ENCODE results near the gene CELF1.

The CELF1 gene

GRCh38 chr11:47453365-47453764, 99.6 kb downstream of the CELF1 start:
- H3K4me3 ChIP-seq (ENCODE audit: low read depth, low read length), result no peak overlapping the region
- H3K9ac ChIP-seq, result no peak overlapping the region
- H3K9me3 ChIP-seq (ENCODE audit: control insufficient read depth, low read length), result no peaks in the 10 kb centered on the region
- H3K79me2 ChIP-seq, result no peaks in the 10 kb centered on the region
- no peak for TF ChIP-seq CTCF (IDR thresholded peaks at IDR 0.05)
- no peak overlapping the region for H3K4me2 ChIP-seq (ENCODE audit: low read length)
- H3K36me3 ChIP-seq (ENCODE audit: control insufficient read depth, insufficient read depth, low read length), result no peaks in the 10 kb centered on the region
- H3K27ac ChIP-seq, result no peak overlapping the region
- H3K27me3 ChIP-seq (ENCODE audit: control insufficient read depth, insufficient read depth, low read length), result no peaks in the 10 kb centered on the region
- no peak overlapping the region for H2AFZ ChIP-seq
- no peaks in the 10 kb centered on the region for H3K4me1 ChIP-seq

- no peak overlapping the region for H3K27ac ChIP-seq
- no peak overlapping the region for H2AFZ ChIP-seq
- no peak for TF ChIP-seq CTCF (IDR thresholded peaks at IDR 0.05)
- no peaks in the 10 kb centered on the region for H3K9me3 ChIP-seq (ENCODE audit: control insufficient read depth, low read length)
- no peak overlapping the region for H3K4me3 ChIP-seq (ENCODE audit: low read depth, low read length)
- no peak overlapping the region for H3K4me2 ChIP-seq (ENCODE audit: low read length)
- no peaks in the 10 kb centered on the region for H3K79me2 ChIP-seq
- no peaks in the 10 kb centered on the region for H3K4me1 ChIP-seq
- no peak overlapping the region for H3K9ac ChIP-seq
- H3K27me3 ChIP-seq (ENCODE audit: control insufficient read depth, insufficient read depth, low read length), result no peaks in the 10 kb centered on the region
- no peaks in the 10 kb centered on the region for H3K36me3 ChIP-seq (ENCODE audit: control insufficient read depth, insufficient read depth, low read length)
These were observed 100.9 kb downstream of the CELF1 start for GRCh38 chr11:47451990-47452389.

- TF ChIP-seq CTCF (IDR thresholded peaks at IDR 0.05), result no peak
- Histone ChIP-seq H3K9ac (no peak overlapping the region), H3K36me3 (ENCODE audit: control insufficient read depth, insufficient read depth, low read length) (no peaks in the 10 kb centered on the region), H3K4me2 (ENCODE audit: low read length) (no peak overlapping the region), H3K9me3 (ENCODE audit: control insufficient read depth, low read length) (no peaks in the 10 kb centered on the region), H3K4me1 (no peaks in the 10 kb centered on the region), H2AFZ (no peak overlapping the region), H3K4me3 (ENCODE audit: low read depth, low read length) (no peak overlapping the region), H3K79me2 (no peaks in the 10 kb centered on the region), H3K27ac (no peak overlapping the region), H3K27me3 (ENCODE audit: control insufficient read depth, insufficient read depth, low read length) (no peaks in the 10 kb centered on the region)
These were observed 101.5 kb downstream of the CELF1 start for GRCh38 chr11:47451436-47451835.

- H3K4me1 ChIP-seq, result no peaks in the 10 kb centered on the region
- H3K9me3 ChIP-seq (ENCODE audit: control insufficient read depth, low read length), result no peaks in the 10 kb centered on the region
- no peaks in the 10 kb centered on the region for H3K79me2 ChIP-seq
- no peak overlapping the region for H3K4me2 ChIP-seq (ENCODE audit: low read length)
- no peak overlapping the region for H3K9ac ChIP-seq
- TF ChIP-seq CTCF (IDR thresholded peaks at IDR 0.05), result no peak
- no peaks in the 10 kb centered on the region for H3K27me3 ChIP-seq (ENCODE audit: control insufficient read depth, insufficient read depth, low read length)
- no peak overlapping the region for H3K4me3 ChIP-seq (ENCODE audit: low read depth, low read length)
- H2AFZ ChIP-seq, result no peak overlapping the region
- no peak overlapping the region for H3K27ac ChIP-seq
- no peaks in the 10 kb centered on the region for H3K36me3 ChIP-seq (ENCODE audit: control insufficient read depth, insufficient read depth, low read length)
These were observed 103.4 kb downstream of the CELF1 start for GRCh38 chr11:47449541-47449940.

- no peak within 1 kb of the TSS for H2AFZ ChIP-seq
- H3K27ac ChIP-seq, result no peak within 1 kb of the TSS
- H3K9me3 ChIP-seq (ENCODE audit: control insufficient read depth, low read length), result no peaks in the 10 kb centered on the region
- no peaks in the 10 kb centered on the region for H3K4me1 ChIP-seq
- H3K27me3 ChIP-seq (ENCODE audit: control insufficient read depth, insufficient read depth, low read length), result no peaks in the 10 kb centered on the region
- H3K4me3 ChIP-seq (ENCODE audit: low read depth, low read length), result no peak within 1 kb of the TSS
- TF ChIP-seq CTCF (IDR thresholded peaks at IDR 0.05), result no peak
- H3K79me2 ChIP-seq, result no peaks in the 10 kb centered on the region
- no peaks in the 10 kb centered on the region for H3K36me3 ChIP-seq (ENCODE audit: control insufficient read depth, insufficient read depth, low read length)
- H3K4me2 ChIP-seq (ENCODE audit: low read length), result no peak within 1 kb of the TSS
- H3K9ac ChIP-seq, result no peak within 1 kb of the TSS
These were observed 104.1 kb downstream of the CELF1 start, which contains the start of gene RAPSN for GRCh38 chr11:47448566-47449427. RAPSN (minus strand) TSS chr11:47449136; CDS start chr11:47448964, 172 bp downstream.

All from parathyroid adenoma (tissue), 2 donors.